ENCODE measurements around the gene ELOA2.
A peak's percentile ranks its signal among the peaks of the same experiment; 100 is the strongest.

The ELOA2 gene

DNA sequence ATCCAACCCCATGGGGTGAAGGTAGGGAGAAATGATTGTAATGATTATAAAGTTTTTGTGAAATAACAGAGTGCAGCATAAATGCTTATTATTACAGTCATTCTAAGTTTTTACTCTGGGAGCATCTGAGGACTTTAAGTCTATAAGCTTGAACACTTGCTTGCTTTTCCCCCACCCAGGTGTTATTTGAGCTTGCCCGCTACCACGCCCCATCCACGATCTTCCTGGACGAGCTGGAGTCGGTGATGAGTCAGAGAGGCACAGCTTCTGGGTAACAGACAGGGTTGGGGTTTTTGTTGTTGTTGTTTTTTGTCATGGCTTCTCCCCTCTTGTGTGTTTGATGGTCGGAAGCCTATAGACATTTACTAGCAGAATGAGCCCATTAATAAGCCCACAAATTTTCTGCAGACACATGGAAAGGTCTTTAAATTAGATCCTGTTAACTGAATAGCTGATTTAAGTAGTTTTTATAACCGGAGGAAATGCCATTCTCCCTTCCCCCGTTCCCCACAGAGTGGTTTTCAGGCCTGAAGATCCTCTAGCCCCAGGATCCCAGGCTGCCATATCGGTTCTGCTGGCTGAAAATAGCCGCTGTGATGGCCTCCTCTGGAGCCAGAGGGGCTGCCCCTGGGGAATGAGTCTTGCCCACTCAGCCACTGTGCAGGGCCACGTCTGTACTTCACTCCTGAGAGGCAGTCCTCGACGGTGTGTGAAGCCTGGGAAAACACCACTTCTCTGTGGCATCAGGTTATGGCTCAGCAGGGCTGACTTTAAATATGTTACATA is 39.9 kb upstream of the ELOA2 start:
- Histone ChIP-seq H3K14ac (ENCODE audit: low read length in 2 of 2) (peak overlapping the region in 1 of 2 experiments; percentile 68), H2BK15ac (ENCODE audit: low read depth, poor library complexity, severe bottlenecking) (no peak overlapping the region), H3K4me3 (ENCODE audit: insufficient read depth in 1 of 2, low read depth in 1 of 2, low read length in 2 of 2) (no peak overlapping the region), H2AFZ (ENCODE audit: low read depth, low read length) (no peak overlapping the region), H3K18ac (ENCODE audit: low read depth in 1 of 2, low read length in 2 of 2) (peak overlapping the region in 1 of 2 experiments; percentile 30), H4K91ac (ENCODE audit: low read length) (peak overlapping the region; percentile 47), H3K4me2 (ENCODE audit: low read length, poor library complexity, severe bottlenecking) (no peak overlapping the region), H3K9ac (ENCODE audit: low read length) (no peak overlapping the region), H3K4me1 (ENCODE audit: control insufficient read depth, insufficient read depth, low read depth, low read length) (peaks cover 4% of the 10 kb centered on the region), H3K36me3 (ENCODE audit: control insufficient read depth in 1 of 2, insufficient read depth in 2 of 2, low read depth in 1 of 2, low read length in 2 of 2) (peaks cover 0 to 8% of the 10 kb centered on the region in 2 experiments), H3K23ac (ENCODE audit: low read length in 2 of 2) (no peak overlapping the region), H2BK5ac (ENCODE audit: low read depth, low read length, poor library complexity, severe bottlenecking) (no peak overlapping the region), H2BK120ac (ENCODE audit: low read depth, low read length) (no peak overlapping the region), H3K4ac (ENCODE audit: low read depth in 1 of 2, low read length in 2 of 2) (no peak overlapping the region), H3K9me3 (ENCODE audit: control insufficient read depth, low read length) (no peaks in the 10 kb centered on the region), H3K27me3 (ENCODE audit: control insufficient read depth in 1 of 2, insufficient read depth in 1 of 2, low read length in 2 of 2) (no peaks in the 10 kb centered on the region), H2BK12ac (ENCODE audit: low read length in 2 of 2) (no peak overlapping the region), H3K79me1 (replicated peaks; ENCODE audit: low read length, poor library complexity, severe bottlenecking) (no peaks in the 10 kb centered on the region), H4K8ac (ENCODE audit: low read length) (peak overlapping the region; percentile 76), H3K27ac (ENCODE audit: low read length, poor library complexity, severe bottlenecking) (no peak overlapping the region), H2AK5ac (ENCODE audit: low read length, severe bottlenecking) (no peak overlapping the region)
- peak; percentile 16 for DNase-seq
- WGBS, result 32% methylated on average over 8 of the region's 13 CpGs

DNA sequence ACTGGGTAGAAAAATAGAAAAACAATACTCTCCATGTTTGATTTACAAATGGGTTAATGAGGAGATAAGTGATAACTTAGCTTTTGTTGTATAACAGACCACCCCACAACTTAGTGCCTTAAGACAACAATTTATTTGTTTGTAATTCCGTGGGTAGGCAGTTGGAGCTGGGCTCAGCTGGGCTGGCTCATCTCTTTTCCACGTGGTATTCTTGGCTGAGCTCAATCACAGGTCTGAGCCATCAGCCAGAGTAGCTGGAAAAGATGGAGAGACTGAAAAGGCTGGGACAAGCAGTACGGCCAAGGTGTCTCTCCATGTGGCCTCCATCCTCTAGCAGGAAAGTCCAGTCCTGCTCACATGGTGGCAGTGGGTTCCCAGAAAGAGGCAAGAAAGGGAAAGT is 32.2 kb upstream of the ELOA2 start:
- H3K14ac ChIP-seq (ENCODE audit: low read length in 2 of 2), result no peak overlapping the region
- H2BK120ac ChIP-seq (ENCODE audit: low read depth, low read length), result no peak overlapping the region
- no peak overlapping the region for H2AFZ ChIP-seq (ENCODE audit: low read depth, low read length)
- H2BK12ac ChIP-seq (ENCODE audit: low read length in 2 of 2), result no peak overlapping the region
- no peak overlapping the region for H2AK5ac ChIP-seq (ENCODE audit: low read length, severe bottlenecking)
- no peak overlapping the region for H4K91ac ChIP-seq (ENCODE audit: low read length)
- H3K36me3 ChIP-seq (ENCODE audit: control insufficient read depth in 1 of 2, insufficient read depth in 2 of 2, low read depth in 1 of 2, low read length in 2 of 2), result no peaks in the 10 kb centered on the region
- H3K9me3 ChIP-seq (ENCODE audit: control insufficient read depth, low read length), result peaks cover 5% of the 10 kb centered on the region
- no peak overlapping the region for H4K8ac ChIP-seq (ENCODE audit: low read length)
- no peak for DNase-seq
- no peaks in the 10 kb centered on the region for H3K4me1 ChIP-seq (ENCODE audit: control insufficient read depth, insufficient read depth, low read depth, low read length)
- H2BK15ac ChIP-seq (ENCODE audit: low read depth, poor library complexity, severe bottlenecking), result no peak overlapping the region
- no peak overlapping the region for H3K18ac ChIP-seq (ENCODE audit: low read depth in 1 of 2, low read length in 2 of 2)
- H3K4me2 ChIP-seq (ENCODE audit: low read length, poor library complexity, severe bottlenecking), result no peak overlapping the region
- 81% methylated on average over 3 of the region's 3 CpGs for WGBS
- H3K9ac ChIP-seq (ENCODE audit: low read length), result no peak overlapping the region
- no peak overlapping the region for H3K4me3 ChIP-seq (ENCODE audit: insufficient read depth in 1 of 2, low read depth in 1 of 2, low read length in 2 of 2)
- no peaks in the 10 kb centered on the region for H3K79me1 ChIP-seq (replicated peaks; ENCODE audit: low read length, poor library complexity, severe bottlenecking)
- H3K27me3 ChIP-seq (ENCODE audit: control insufficient read depth in 1 of 2, insufficient read depth in 1 of 2, low read length in 2 of 2), result no peaks in the 10 kb centered on the region
- H3K4ac ChIP-seq (ENCODE audit: low read depth in 1 of 2, low read length in 2 of 2), result no peak overlapping the region
- H3K27ac ChIP-seq (ENCODE audit: low read length, poor library complexity, severe bottlenecking), result no peak overlapping the region
- no peak overlapping the region for H2BK5ac ChIP-seq (ENCODE audit: low read depth, low read length, poor library complexity, severe bottlenecking)
- H3K23ac ChIP-seq (ENCODE audit: low read length in 2 of 2), result no peak overlapping the region

- Histone ChIP-seq H3K23ac (ENCODE audit: low read length in 2 of 2) (no peak overlapping the region), H3K9ac (ENCODE audit: low read length) (no peak overlapping the region), H2BK15ac (ENCODE audit: low read depth, poor library complexity, severe bottlenecking) (no peak overlapping the region), H2BK5ac (ENCODE audit: low read depth, low read length, poor library complexity, severe bottlenecking) (no peak overlapping the region), H2AFZ (ENCODE audit: low read depth, low read length) (no peak overlapping the region), H2BK12ac (ENCODE audit: low read length in 2 of 2) (no peak overlapping the region), H3K14ac (ENCODE audit: low read length in 2 of 2) (no peak overlapping the region), H3K4me3 (ENCODE audit: insufficient read depth in 1 of 2, low read depth in 1 of 2, low read length in 2 of 2) (no peak overlapping the region), H4K91ac (ENCODE audit: low read length) (no peak overlapping the region), H3K4me2 (ENCODE audit: low read length, poor library complexity, severe bottlenecking) (no peak overlapping the region), H4K8ac (ENCODE audit: low read length) (no peak overlapping the region), H3K18ac (ENCODE audit: low read depth in 1 of 2, low read length in 2 of 2) (no peak overlapping the region), H3K79me1 (replicated peaks; ENCODE audit: low read length, poor library complexity, severe bottlenecking) (no peaks in the 10 kb centered on the region), H3K27ac (ENCODE audit: low read length, poor library complexity, severe bottlenecking) (no peak overlapping the region), H3K9me3 (ENCODE audit: control insufficient read depth, low read length) (peaks cover 5% of the 10 kb centered on the region), H3K4ac (ENCODE audit: low read depth in 1 of 2, low read length in 2 of 2) (no peak overlapping the region), H2AK5ac (ENCODE audit: low read length, severe bottlenecking) (no peak overlapping the region), H3K27me3 (ENCODE audit: control insufficient read depth in 1 of 2, insufficient read depth in 1 of 2, low read length in 2 of 2) (no peaks in the 10 kb centered on the region), H2BK120ac (ENCODE audit: low read depth, low read length) (no peak overlapping the region), H3K36me3 (ENCODE audit: control insufficient read depth in 1 of 2, insufficient read depth in 2 of 2, low read depth in 1 of 2, low read length in 2 of 2) (no peaks in the 10 kb centered on the region), H3K4me1 (ENCODE audit: control insufficient read depth, insufficient read depth, low read depth, low read length) (no peaks in the 10 kb centered on the region)
- 93% methylated on average over 7 of the region's 8 CpGs for WGBS
- DNase-seq, result no peak
These were observed 27.7 kb upstream of the ELOA2 start for GRCh38 chr18:47063096-47063495.

GRCh38 chr18:47062471-47062870 is 27.1 kb upstream of the ELOA2 start:
- H2BK12ac ChIP-seq (ENCODE audit: low read length in 2 of 2), result no peak overlapping the region
- H3K9me3 ChIP-seq (ENCODE audit: control insufficient read depth, low read length), result peaks cover under 1% of the 10 kb centered on the region
- H2BK15ac ChIP-seq (ENCODE audit: low read depth, poor library complexity, severe bottlenecking), result no peak overlapping the region
- no peak overlapping the region for H3K4me2 ChIP-seq (ENCODE audit: low read length, poor library complexity, severe bottlenecking)
- no peak overlapping the region for H3K14ac ChIP-seq (ENCODE audit: low read length in 2 of 2)
- H3K79me1 ChIP-seq (replicated peaks; ENCODE audit: low read length, poor library complexity, severe bottlenecking), result no peaks in the 10 kb centered on the region
- H4K8ac ChIP-seq (ENCODE audit: low read length), result no peak overlapping the region
- H3K36me3 ChIP-seq (ENCODE audit: control insufficient read depth in 1 of 2, insufficient read depth in 2 of 2, low read depth in 1 of 2, low read length in 2 of 2), result no peaks in the 10 kb centered on the region
- no peak overlapping the region for H3K18ac ChIP-seq (ENCODE audit: low read depth in 1 of 2, low read length in 2 of 2)
- no peak overlapping the region for H3K27ac ChIP-seq (ENCODE audit: low read length, poor library complexity, severe bottlenecking)
- H3K23ac ChIP-seq (ENCODE audit: low read length in 2 of 2), result no peak overlapping the region
- no peak overlapping the region for H2BK120ac ChIP-seq (ENCODE audit: low read depth, low read length)
- H2AFZ ChIP-seq (ENCODE audit: low read depth, low read length), result no peak overlapping the region
- no peak overlapping the region for H3K4ac ChIP-seq (ENCODE audit: low read depth in 1 of 2, low read length in 2 of 2)
- H4K91ac ChIP-seq (ENCODE audit: low read length), result no peak overlapping the region
- H2AK5ac ChIP-seq (ENCODE audit: low read length, severe bottlenecking), result no peak overlapping the region
- H2BK5ac ChIP-seq (ENCODE audit: low read depth, low read length, poor library complexity, severe bottlenecking), result no peak overlapping the region
- no peak overlapping the region for H3K4me3 ChIP-seq (ENCODE audit: insufficient read depth in 1 of 2, low read depth in 1 of 2, low read length in 2 of 2)
- no peak overlapping the region for H3K9ac ChIP-seq (ENCODE audit: low read length)
- DNase-seq, result no peak
- H3K27me3 ChIP-seq (ENCODE audit: control insufficient read depth in 1 of 2, insufficient read depth in 1 of 2, low read length in 2 of 2), result no peaks in the 10 kb centered on the region
- whole genome bisulfite sequencing, result no CpG with 5 or more reads among the region's 2 CpGs
- no peaks in the 10 kb centered on the region for H3K4me1 ChIP-seq (ENCODE audit: control insufficient read depth, insufficient read depth, low read depth, low read length)

All from mesenchymal stem cell (in vitro differentiated cells and primary cell).